MM.1S (cell line): ENCODE data around the gene HS3ST1.
"Not testable (repeated sequence)": the region's sequence is repeated elsewhere in the genome, so short reads cannot be mapped to it uniquely, and the experiment has no call there.

Experiments used
- DNase-seq: peaks from one replicate; pipeline ENCODE4 v3.0.0-alpha.2; 2015
- H2AFZ ChIP-seq: fragments of 300-600 bp; sonication (generic); 2 replicates; pipeline ENCODE4 v1.6.0; 2016; ENCODE audit warnings: antibody characterized with exemption, low read length
- H3F3A ChIP-seq: fragments of 300-600 bp; sonication (generic); 2 replicates; pipeline ENCODE4 v1.6.1; 2016; ENCODE audit warnings: mild to moderate bottlenecking, antibody characterized with exemption, low read length, moderate library complexity, mixed read lengths; ENCODE audit not compliant: insufficient read depth
- H3K27ac ChIP-seq: fragments of 300-600 bp; sonication (generic); 2 replicates; pipeline ENCODE4 v1.5.1; 2016; ENCODE audit warnings: mild to moderate bottlenecking, low read length
- H3K27me3 ChIP-seq: fragments of 300-600 bp; sonication (generic); replicated peaks from 2 replicates; pipeline ENCODE4 v1.6.0; 2016; ENCODE audit warnings: low read length; ENCODE audit not compliant: insufficient read depth
- H3K36me3 ChIP-seq: fragments of 300-600 bp; sonication (generic); replicated peaks from 2 replicates; pipeline ENCODE4 v1.6.1; 2016; ENCODE audit warnings: mild to moderate bottlenecking, low read length, mixed read lengths; ENCODE audit not compliant: insufficient read depth
- H3K4me1 ChIP-seq: fragments of 300-600 bp; sonication (generic); 2 replicates; pipeline ENCODE4 v1.6.1; 2016; ENCODE audit warnings: low read length, mixed read lengths
- H3K4me2 ChIP-seq: fragments of 300-600 bp; sonication (generic); 2 replicates; pipeline ENCODE4 v1.6.0; 2016; ENCODE audit warnings: low read depth, low read length
- H3K4me3 ChIP-seq: fragments of 300-600 bp; sonication (generic); 2 replicates; pipeline ENCODE4 v1.5.1; 2016; ENCODE audit warnings: low read length, mixed read lengths
- H3K79me2 ChIP-seq: fragments of 300-600 bp; sonication (generic); 2 replicates; pipeline ENCODE4 v1.6.1; 2016; ENCODE audit warnings: mixed run types, low read length, mixed read lengths
- H3K9ac ChIP-seq: fragments of 300-600 bp; sonication (generic); 2 replicates; pipeline ENCODE4 v1.6.1; 2016; ENCODE audit warnings: low read length, mixed read lengths
- H3K9me2 ChIP-seq: fragments of 300-600 bp; sonication (generic); replicated peaks from 2 replicates; pipeline ENCODE4 v1.6.1; 2016; ENCODE audit warnings: mild to moderate bottlenecking, low read length, mixed read lengths; ENCODE audit not compliant: insufficient read depth
- H3K9me3 ChIP-seq: fragments of 300-600 bp; sonication (generic); replicated peaks from 2 replicates; pipeline ENCODE4 v1.6.1; 2016; ENCODE audit warnings: mild to moderate bottlenecking, low read length, mixed read lengths; ENCODE audit not compliant: insufficient read depth
- H4K20me1 ChIP-seq: fragments of 300-600 bp; sonication (generic); 2 replicates; pipeline ENCODE4 v1.6.1; 2016; ENCODE audit warnings: mild to moderate bottlenecking, low read length, moderate library complexity, mixed read lengths; ENCODE audit not compliant: insufficient read depth
- EZH2 ChIP-seq: fragments of 300-600 bp; sonication (generic); optimal IDR thresholded peaks from 2 replicates; pipeline ENCODE3; 2017; ENCODE audit warnings: low read depth, mild to moderate bottlenecking, antibody characterized with exemption, low read length, mixed read lengths
- EZH2phosphoT487 ChIP-seq: fragments of 300-600 bp; sonication (generic); IDR thresholded peaks from 2 replicates; pipeline ENCODE4 v1.6.1; 2018; ENCODE audit warnings: antibody characterized with exemption, low read length
- TF ChIP-seq, protein P1 (sequence below): fragments of 300-600 bp; sonication (generic); IDR thresholded peaks from 2 replicates; pipeline ENCODE4 v1.5.1; 2016; ENCODE audit warnings: antibody characterized with exemption, low read length, mixed read lengths

HS3ST1 gene

DNA sequence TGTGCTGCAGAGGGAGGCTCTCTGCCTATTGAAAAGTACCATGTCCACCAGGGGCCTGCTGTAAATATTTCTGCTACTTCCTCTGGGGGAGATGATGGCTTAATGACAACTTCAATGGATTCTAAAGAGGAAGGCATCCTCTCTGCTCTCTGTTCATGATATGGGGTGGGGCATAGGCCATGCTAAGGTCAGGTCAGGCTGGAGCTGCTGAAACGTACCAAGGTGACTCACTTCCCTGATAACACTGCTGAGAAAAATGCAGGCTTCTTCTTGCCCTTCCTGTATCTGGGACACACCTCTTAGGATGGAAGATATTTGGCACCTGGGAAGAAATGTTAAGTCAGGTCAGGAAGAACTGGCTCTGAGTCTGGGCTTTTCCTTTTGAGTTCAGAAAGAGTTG, 31.5 kb downstream of the HS3ST1 start:
- Histone ChIP-seq H3K9me2 (no peaks in the 10 kb centered on the region), H3K27ac (peak overlapping the region; percentile 72; the same call in 1 of the 2 replicates)

DNA sequence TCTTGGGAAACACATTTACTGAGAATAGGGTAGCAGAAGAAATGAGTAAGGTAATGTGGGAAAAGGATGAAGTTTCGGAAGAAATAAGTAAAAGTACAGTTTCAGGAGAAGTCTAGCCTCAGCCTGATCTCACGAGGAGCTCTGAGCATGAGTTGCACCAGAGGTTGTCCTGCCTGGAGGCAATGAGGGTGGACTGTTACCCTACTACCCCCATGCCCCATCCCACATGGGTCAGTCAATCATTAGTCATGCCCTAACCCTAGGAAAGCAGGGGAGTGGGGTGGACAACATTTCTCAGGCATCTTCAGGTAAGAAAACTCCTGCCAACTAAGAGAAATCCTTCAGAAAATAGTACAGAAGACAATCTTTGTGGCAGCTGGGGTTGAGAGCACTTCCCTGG, 35.1 kb downstream of the HS3ST1 start:
- DNase-seq, result no peak
- Histone ChIP-seq H3K4me3 (no peak overlapping the region), H3K9me2 (no peaks in the 10 kb centered on the region), H3K9me3 (no peaks in the 10 kb centered on the region), H3K36me3 (no peaks in the 10 kb centered on the region), H4K20me1 (no peaks in the 10 kb centered on the region), H3K4me2 (no peak overlapping the region), H3F3A (peaks cover 16% of the 10 kb centered on the region), H2AFZ (no peak overlapping the region), H3K9ac (no peak overlapping the region), H3K4me1 (peaks cover 21% of the 10 kb centered on the region), H3K79me2 (no peaks in the 10 kb centered on the region), H3K27ac (no peak overlapping the region), H3K27me3 (no peaks in the 10 kb centered on the region)
- TF ChIP-seq, protein P1, sequence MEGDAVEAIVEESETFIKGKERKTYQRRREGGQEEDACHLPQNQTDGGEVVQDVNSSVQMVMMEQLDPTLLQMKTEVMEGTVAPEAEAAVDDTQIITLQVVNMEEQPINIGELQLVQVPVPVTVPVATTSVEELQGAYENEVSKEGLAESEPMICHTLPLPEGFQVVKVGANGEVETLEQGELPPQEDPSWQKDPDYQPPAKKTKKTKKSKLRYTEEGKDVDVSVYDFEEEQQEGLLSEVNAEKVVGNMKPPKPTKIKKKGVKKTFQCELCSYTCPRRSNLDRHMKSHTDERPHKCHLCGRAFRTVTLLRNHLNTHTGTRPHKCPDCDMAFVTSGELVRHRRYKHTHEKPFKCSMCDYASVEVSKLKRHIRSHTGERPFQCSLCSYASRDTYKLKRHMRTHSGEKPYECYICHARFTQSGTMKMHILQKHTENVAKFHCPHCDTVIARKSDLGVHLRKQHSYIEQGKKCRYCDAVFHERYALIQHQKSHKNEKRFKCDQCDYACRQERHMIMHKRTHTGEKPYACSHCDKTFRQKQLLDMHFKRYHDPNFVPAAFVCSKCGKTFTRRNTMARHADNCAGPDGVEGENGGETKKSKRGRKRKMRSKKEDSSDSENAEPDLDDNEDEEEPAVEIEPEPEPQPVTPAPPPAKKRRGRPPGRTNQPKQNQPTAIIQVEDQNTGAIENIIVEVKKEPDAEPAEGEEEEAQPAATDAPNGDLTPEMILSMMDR, result no peak

More for the DNA sequence above, 31.5 kb downstream of the HS3ST1 start:
- no peak for TF ChIP-seq EZH2
- no peak for TF ChIP-seq EZH2phosphoT487
- TF ChIP-seq, protein P1, result no peak
- H3K9me3 ChIP-seq, result no peaks in the 10 kb centered on the region
- H3K79me2 ChIP-seq, result no peaks in the 10 kb centered on the region
- 0 out of 2 replicates have a peak overlapping the region, but pooled peaks have one; percentile 2 for H2AFZ ChIP-seq
- H3K4me3 ChIP-seq, result 0 out of 2 replicates have a peak overlapping the region, but pooled peaks have one; percentile 14
- peaks cover 25% of the 10 kb centered on the region for H3F3A ChIP-seq
- no peak for DNase-seq
- peaks cover 36% of the 10 kb centered on the region for H3K4me1 ChIP-seq
- H3K27me3 ChIP-seq, result no peaks in the 10 kb centered on the region
- H3K36me3 ChIP-seq, result no peaks in the 10 kb centered on the region; the same call in 1 of the 2 replicates
- H3K4me2 ChIP-seq, result peak overlapping the region; percentile 55
- no peaks in the 10 kb centered on the region for H4K20me1 ChIP-seq
- no peak overlapping the region; the same call in 1 of the 2 replicates for H3K9ac ChIP-seq

DNA sequence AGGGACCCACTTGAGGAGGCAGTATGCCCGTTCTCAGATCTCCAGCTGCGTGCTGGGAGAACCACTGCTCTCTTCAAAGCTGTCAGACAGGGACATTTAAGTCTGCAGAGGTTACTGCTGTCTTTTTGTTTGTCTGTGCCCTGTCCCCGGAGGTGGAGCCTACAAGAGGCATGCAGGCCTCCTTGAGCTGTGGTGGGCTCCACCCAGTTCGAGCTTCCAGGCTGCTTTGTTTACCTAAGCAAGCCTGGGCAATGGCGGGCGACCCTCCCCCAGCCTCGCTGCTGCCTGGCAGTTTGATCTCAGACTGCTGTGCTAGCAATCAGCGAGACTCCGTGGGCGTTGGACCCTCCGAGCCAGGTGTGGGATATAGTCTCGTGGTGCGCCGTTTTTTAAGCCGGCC, 44.6 kb downstream of the HS3ST1 start:
- not testable (repeated sequence) for H3K9me3 ChIP-seq, DNase-seq, H4K20me1 ChIP-seq, H3K27me3 ChIP-seq, H2AFZ ChIP-seq, H3K9ac ChIP-seq, H3K27ac ChIP-seq, H3K4me1 ChIP-seq, H3K9me2 ChIP-seq, H3K36me3 ChIP-seq, H3K4me2 ChIP-seq, H3K79me2 ChIP-seq, H3K4me3 ChIP-seq, H3F3A ChIP-seq

DNA sequence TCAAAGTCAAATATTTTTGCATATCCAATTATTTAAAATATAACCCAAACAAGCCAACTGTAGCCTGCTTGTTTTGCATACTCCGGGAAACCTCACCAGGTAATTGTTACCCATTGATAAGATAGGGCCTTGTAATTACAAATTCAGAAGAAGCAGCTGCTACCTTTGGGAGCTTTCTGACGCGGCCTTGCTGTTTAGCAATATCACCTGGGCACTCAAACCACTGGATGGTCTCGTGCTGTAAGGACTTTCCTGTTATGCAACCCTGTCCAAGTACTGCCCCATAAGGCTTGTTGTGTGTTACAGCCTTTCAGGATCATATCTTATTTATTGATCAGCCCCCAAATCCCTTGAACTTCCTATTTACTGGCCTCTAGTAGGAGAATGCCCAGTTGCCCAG, 52.1 kb downstream of the HS3ST1 start:
- Histone ChIP-seq H4K20me1 (no peaks in the 10 kb centered on the region), H3K27me3 (no peaks in the 10 kb centered on the region), H3K36me3 (no peaks in the 10 kb centered on the region), H3K4me2 (no peak overlapping the region), H3K9me2 (no peaks in the 10 kb centered on the region), H3K4me3 (no peak overlapping the region), H3K9ac (no peak overlapping the region), H3K9me3 (no peaks in the 10 kb centered on the region), H3K27ac (no peak overlapping the region), H2AFZ (no peak overlapping the region), H3K79me2 (no peaks in the 10 kb centered on the region), H3K4me1 (no peaks in the 10 kb centered on the region), H3F3A (no peaks in the 10 kb centered on the region)
- DNase-seq, result no peak
- TF ChIP-seq, protein P1, result no peak
- TF ChIP-seq EZH2phosphoT487, result no peak
- no peak for TF ChIP-seq EZH2
